Epithelial cell of proximal tubule (primary cell): ENCODE results near the gene ADPGK. TPM values are rescaled to one million over a fixed set of nuclear protein-coding genes. Genes with fewer than 3 reads are reported as not detected.

Experiments
- DNase-seq: peaks from one replicate; pipeline ENCODE4 v3.0.0-alpha.2; 2011; ENCODE audit warnings: low read depth
- H3K4me3 ChIP-seq: 2 replicates; pipeline ENCODE4 v1.5.1; 2011; ENCODE audit warnings: low read depth, mild to moderate bottlenecking, low read length
- total RNA-seq: library from RNA; depleted of rRNA; stranded (reverse); fragments of >200 nt; gene quantifications from 2 replicates; pipeline ENCODE4 v1.2.3, GENCODE V29; 2015
- TF ChIP-seq, protein P1 (sequence below): conservative IDR thresholded peaks from 2 replicates; pipeline ENCODE4 v1.5.1; 2012; ENCODE audit warnings: low read depth, mild to moderate bottlenecking, low read length

Gene ADPGK
- total RNA-seq, 1 donor from 2014 or later: 48.8 TPM

DNA sequence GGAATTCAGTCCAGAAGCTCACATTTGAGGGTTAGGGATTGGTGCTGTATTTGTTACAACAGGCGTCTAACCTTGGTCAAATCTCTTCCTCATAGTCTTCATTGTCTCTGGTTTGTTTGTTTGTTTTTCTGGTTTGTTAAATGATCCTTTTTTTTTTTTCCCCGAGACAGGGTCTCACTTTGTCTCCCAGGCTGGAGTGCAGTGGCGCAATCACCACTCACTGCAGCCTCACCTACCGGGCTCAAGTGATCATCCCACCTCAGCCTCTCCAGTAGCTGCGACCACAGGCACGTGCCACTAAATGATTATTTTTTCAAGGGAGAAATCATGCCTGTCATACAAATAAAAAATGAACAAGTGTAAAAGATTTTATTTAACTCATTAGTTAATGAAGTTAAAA is 14.3 kb upstream of the ADPGK start:
- H3K4me3 ChIP-seq: no peak overlapping the region

DNA sequence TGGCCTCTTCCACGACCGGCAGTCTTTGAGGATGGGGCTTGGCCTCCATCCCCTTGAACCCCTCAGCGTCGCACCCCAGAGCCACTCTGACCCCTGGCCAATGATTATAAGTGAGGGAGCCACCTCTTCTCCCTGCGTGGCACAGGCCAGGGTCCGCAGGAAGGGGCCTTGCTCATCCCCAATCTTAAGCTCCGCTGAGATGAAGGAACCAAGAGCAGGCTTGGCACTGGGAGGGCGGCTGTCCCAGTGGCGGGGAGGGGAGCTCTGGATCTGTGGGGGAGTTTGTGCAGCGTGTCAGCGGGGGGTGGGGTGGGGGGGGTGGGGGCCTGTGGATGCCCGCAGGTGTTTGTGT is 13.8 kb upstream of the ADPGK start:
- H3K4me3 ChIP-seq: peak overlapping the region; percentile 56
- DNase-seq: no peak
- TF ChIP-seq, protein P1, sequence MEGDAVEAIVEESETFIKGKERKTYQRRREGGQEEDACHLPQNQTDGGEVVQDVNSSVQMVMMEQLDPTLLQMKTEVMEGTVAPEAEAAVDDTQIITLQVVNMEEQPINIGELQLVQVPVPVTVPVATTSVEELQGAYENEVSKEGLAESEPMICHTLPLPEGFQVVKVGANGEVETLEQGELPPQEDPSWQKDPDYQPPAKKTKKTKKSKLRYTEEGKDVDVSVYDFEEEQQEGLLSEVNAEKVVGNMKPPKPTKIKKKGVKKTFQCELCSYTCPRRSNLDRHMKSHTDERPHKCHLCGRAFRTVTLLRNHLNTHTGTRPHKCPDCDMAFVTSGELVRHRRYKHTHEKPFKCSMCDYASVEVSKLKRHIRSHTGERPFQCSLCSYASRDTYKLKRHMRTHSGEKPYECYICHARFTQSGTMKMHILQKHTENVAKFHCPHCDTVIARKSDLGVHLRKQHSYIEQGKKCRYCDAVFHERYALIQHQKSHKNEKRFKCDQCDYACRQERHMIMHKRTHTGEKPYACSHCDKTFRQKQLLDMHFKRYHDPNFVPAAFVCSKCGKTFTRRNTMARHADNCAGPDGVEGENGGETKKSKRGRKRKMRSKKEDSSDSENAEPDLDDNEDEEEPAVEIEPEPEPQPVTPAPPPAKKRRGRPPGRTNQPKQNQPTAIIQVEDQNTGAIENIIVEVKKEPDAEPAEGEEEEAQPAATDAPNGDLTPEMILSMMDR: no peak

More for the DNA sequence above, 14.3 kb upstream of the ADPGK start:
- TF ChIP-seq, protein P1: no peak
- DNase-seq: no peak

DNA sequence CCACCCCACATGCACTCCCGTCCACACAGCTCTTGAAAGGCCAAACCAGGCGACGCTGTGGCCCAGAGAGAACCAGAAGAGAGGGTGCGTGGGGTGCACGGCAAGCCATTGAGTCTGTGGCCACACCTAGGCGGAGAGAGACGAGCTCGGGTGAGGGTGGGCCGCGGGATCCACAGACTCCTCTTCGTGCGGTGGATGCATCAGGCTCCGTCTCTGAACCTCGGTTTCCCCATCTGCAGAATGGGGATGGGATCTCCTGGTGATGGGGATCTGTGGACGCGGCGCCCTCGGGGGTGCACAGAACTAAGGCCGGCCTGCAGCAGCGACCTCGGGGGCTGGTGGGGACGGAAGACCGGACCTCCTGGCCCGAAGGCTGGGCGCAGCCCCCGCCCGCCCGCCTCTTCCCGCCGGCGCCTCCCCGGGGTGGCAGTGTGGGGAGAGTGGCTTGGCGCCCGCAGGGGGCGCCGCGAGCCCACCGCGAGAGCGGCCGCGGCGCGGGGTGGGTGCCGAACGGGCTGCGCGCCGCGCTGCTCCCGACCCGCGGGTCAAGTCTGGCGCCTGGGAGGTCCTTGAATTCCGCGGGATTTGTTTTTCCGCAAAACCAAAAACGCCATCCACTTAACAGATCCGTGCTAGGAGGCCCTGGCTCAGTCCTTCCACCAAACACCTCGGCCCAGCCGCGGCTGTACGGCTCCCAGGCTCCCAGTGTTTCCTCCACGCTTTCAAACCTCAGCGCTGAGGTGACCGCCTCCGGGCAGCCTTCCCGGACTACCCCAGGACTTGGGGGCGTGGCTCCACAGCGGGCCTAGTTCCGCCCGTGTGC is 13.2 kb upstream of the ADPGK start:
- H3K4me3 ChIP-seq: peak overlapping the region; percentile 56
- DNase-seq: no peak
- TF ChIP-seq, protein P1: peak; percentile 48

DNA sequence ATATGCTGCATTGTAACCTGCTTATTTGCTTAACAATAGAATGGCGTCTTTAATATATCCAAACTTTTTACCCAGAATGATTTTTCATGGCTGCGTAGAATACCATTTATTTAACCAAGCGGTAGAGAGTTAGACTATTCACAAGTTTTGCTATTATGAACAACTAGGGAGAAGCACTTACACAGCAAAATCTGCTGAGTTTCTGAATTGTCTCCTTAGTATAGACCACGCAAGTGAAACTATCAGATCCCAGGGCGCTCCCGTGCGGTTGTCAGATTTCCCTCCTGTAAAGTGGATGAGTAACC is 12.6 kb upstream of the ADPGK start:
- peak overlapping the region; percentile 56 for H3K4me3 ChIP-seq
- no peak for DNase-seq
- TF ChIP-seq, protein P1: no peak

DNA sequence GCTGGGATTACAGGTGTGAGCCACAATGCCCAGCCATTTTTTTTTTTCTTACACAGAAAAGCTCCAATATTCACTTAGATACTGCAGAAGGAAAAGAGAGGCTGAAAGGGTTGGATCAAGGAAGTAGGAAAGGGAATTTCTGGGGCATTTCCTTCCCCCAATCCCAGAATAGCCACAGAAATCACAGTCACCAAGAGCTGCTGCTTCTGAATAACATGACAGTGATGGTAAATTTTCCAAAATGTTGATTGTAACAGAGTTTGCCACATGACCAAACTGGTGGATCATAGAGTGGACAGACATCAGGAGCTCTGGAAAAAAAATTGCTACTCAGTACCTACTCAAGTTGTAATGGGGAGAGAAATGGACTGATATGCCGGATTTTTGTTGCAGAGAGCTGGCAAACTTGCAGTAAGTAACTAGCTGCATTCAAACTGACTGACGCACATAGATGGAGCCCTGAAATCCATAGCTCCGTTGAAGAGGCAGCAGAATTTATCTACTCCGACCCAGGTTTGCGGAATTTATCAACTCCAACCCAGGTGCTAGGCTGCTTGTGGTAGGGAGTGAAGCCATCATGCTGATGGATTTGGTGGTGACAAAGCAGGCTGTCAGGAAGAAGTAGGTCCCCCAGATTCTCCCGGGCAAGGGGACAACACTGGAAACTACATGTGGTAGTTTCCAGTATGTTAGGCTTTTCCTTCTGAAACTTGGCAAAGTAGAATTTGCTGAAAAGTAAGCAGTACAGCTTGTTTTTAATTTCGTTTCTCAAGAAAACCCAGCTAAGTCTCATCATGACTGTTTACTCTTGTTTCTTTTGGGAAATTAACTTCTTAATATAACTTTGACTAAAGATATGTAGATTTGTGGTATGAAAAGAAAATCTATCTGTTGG is 10.5 kb upstream of the ADPGK start:
- H3K4me3 ChIP-seq: no peak overlapping the region
- DNase-seq: no peak
- TF ChIP-seq, protein P1: no peak

DNA sequence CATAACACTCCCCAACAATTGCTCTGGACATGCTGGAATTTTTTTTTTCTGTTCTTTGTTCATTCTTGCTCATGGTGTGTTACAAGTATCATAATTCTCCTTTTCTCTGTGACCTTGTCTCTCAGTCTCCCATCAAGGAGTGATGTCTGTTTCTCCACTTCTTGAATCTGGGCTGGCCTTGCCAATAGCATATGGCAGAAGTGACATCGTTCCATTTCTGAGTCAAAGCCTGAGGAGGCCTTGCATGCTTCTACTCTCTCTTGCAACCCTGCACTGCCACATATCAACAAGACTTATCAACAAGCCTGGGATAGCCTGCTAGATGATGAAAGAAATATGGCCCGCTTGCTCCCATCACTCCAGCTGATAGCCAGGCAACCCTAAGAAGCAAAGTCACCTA is 8.9 kb upstream of the ADPGK start:
- no peak for DNase-seq
- TF ChIP-seq, protein P1: no peak
- no peak overlapping the region for H3K4me3 ChIP-seq
